Measurements from ENCODE around the gene TPRG1.

Gene TPRG1

DNA sequence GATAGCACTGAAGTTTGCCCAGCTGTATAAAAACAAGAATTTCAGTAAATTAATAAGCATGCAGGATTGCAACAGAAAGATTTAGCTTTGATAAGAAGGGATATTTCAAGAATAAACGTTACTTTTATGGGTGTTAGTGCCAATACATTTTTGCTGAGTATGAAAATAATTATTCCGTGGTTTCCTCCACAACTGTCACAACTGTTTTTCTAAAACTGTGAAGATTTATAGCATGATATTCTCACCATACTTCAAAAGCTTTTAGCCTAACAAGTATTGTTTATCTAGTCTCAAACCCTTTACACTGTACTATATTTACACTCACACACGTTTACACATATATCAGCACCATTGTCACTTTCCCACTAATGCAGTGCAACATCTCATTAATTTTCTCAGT lies 200.5 kb downstream of the TPRG1 start:
- DNase-seq (ENCODE audit: low read depth, low spot score), result no peak
- CTCF ChIA-PET, result interaction anchor here (1.3 kb wide), 1 partner anchor 576 kb away, joined by 5 read pairs; no protein-coding TSS in a partner anchor
- POLR2A ChIA-PET, result no interaction called here
- H3K4me3 ChIP-seq (ENCODE audit: low read depth, low read length), result no peak overlapping the region
- TF ChIP-seq, protein P1, sequence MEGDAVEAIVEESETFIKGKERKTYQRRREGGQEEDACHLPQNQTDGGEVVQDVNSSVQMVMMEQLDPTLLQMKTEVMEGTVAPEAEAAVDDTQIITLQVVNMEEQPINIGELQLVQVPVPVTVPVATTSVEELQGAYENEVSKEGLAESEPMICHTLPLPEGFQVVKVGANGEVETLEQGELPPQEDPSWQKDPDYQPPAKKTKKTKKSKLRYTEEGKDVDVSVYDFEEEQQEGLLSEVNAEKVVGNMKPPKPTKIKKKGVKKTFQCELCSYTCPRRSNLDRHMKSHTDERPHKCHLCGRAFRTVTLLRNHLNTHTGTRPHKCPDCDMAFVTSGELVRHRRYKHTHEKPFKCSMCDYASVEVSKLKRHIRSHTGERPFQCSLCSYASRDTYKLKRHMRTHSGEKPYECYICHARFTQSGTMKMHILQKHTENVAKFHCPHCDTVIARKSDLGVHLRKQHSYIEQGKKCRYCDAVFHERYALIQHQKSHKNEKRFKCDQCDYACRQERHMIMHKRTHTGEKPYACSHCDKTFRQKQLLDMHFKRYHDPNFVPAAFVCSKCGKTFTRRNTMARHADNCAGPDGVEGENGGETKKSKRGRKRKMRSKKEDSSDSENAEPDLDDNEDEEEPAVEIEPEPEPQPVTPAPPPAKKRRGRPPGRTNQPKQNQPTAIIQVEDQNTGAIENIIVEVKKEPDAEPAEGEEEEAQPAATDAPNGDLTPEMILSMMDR (IDR thresholded peaks at IDR 0.05; ENCODE audit: insufficient read depth, low read length, missing control alignments), result no peak

All from AG04449 (cell line).